Endothelial cell of umbilical vein (primary cell): ENCODE results near the gene PCBD1. TPM values are rescaled to one million over a fixed set of nuclear protein-coding genes. Genes with fewer than 3 reads are reported as not detected.

ENCODE experiments used
- BruUV-seq: library from RNA; stranded (reverse); fragments of 400-500 nt; replicated peaks from 2 replicates; lab custom pipeline; 2021; lab: Mats Ljungman, UMichigan
- CTCF ChIA-PET: fragments of 300-600, 350-600 bp; sonication (Branson Sonifier 250); formaldehyde crosslinking; loops from one replicate; lab custom pipeline; 2021; ENCODE audit warnings: antibody characterized with exemption, inconsistent platforms; lab: Charles Lee
- POLR2A ChIA-PET: fragments of 300-600, 350-600 bp; sonication (Branson Sonifier 250); formaldehyde crosslinking; loops from one replicate; lab custom pipeline; 2021; ENCODE audit warnings: antibody characterized with exemption, inconsistent platforms; lab: Charles Lee
- DNase-seq: peaks from one replicate; pipeline ENCODE4 v3.0.0-alpha.2; 2011; ENCODE audit warnings: low read depth, low spot score
- FAIRE-seq: peaks from 2 replicates; lab custom pipeline; 2011; peaks lifted over from hg19 to GRCh38; lab: Jason Lieb, UNC
- H2AFZ ChIP-seq: 2 replicates; pipeline ENCODE4 v1.6.0; 2012; ENCODE audit warnings: low read depth, low read length, control low read depth, inconsistent platforms
- H3K27ac ChIP-seq: 2 replicates; pipeline ENCODE4 v1.5.1; 2011; ENCODE audit warnings: low read depth, mild to moderate bottlenecking, control low read depth, low read length, moderate library complexity; ENCODE audit not compliant: insufficient read depth
- H3K27me3 ChIP-seq, 2 experiments: 2 replicates each; pipeline versions ENCODE4 v1.6.0 to v1.6.1; 2011; ENCODE audit warnings: low read length in 2 of 2, mixed read lengths in 1 of 2; ENCODE audit not compliant: control insufficient read depth in 2 of 2, insufficient read depth in 2 of 2
- H3K36me3 ChIP-seq, 2 experiments: 2 replicates in 1 of 2; 3 replicates in 1 of 2; pipeline ENCODE4 v1.5.1; 2011; ENCODE audit warnings: low read length in 2 of 2, mild to moderate bottlenecking in 1 of 2, moderate library complexity in 1 of 2; ENCODE audit not compliant: control insufficient read depth in 2 of 2, insufficient read depth in 2 of 2; ENCODE audit errors: extremely low read depth in 1 of 2
- H3K4me1 ChIP-seq: 3 replicates; pipeline ENCODE4 v1.5.1; 2011; ENCODE audit warnings: mild to moderate bottlenecking, low read length; ENCODE audit not compliant: control insufficient read depth, insufficient read depth; ENCODE audit errors: extremely low read depth
- H3K4me2 ChIP-seq: 2 replicates; pipeline ENCODE4 v1.6.1; 2011; ENCODE audit warnings: low read length, control low read depth, mixed read lengths; ENCODE audit not compliant: insufficient read depth
- H3K4me3 ChIP-seq, 3 experiments: fragments of 200-600 bp in 1 of 3; sonication (generic), shearing (Covaris generic) in 1 of 3; replicated peaks in 1 of 3; 2 replicates each; pipeline ENCODE4 v1.5.1; 2011 to 2016; ENCODE audit warnings: control low read depth in 3 of 3, low read length in 3 of 3, mild to moderate bottlenecking in 2 of 3, inconsistent platforms in 1 of 3, low read depth in 1 of 3, moderate library complexity in 1 of 3; ENCODE audit not compliant: insufficient read depth in 1 of 3
- H3K79me2 ChIP-seq: 2 replicates; pipeline ENCODE4 v1.6.0; 2012; ENCODE audit warnings: low read length, inconsistent platforms; ENCODE audit not compliant: control insufficient read depth, insufficient read depth
- H3K9ac ChIP-seq: replicated peaks from 2 replicates; pipeline ENCODE3; 2011; ENCODE audit warnings: low read length, control low read depth; ENCODE audit not compliant: insufficient read depth; ENCODE audit errors: extremely low read depth
- H3K9me1 ChIP-seq: replicated peaks from 3 replicates; pipeline ENCODE4 v1.6.0; 2011; ENCODE audit warnings: mild to moderate bottlenecking, low read length; ENCODE audit not compliant: control insufficient read depth, insufficient read depth; ENCODE audit errors: extremely low read depth
- H3K9me3 ChIP-seq: replicated peaks from 2 replicates; pipeline ENCODE4 v1.5.1; 2012; ENCODE audit warnings: low read length, inconsistent platforms; ENCODE audit not compliant: control insufficient read depth, insufficient read depth
- H4K20me1 ChIP-seq: replicated peaks from 2 replicates; pipeline ENCODE3; 2011; ENCODE audit warnings: mild to moderate bottlenecking, low read length; ENCODE audit not compliant: control insufficient read depth, insufficient read depth; ENCODE audit errors: extremely low read depth
- EZH2 ChIP-seq: IDR thresholded peaks from 2 replicates; pipeline ENCODE4 v1.6.1; 2012; ENCODE audit warnings: borderline replicate concordance, low read depth, mild to moderate bottlenecking, moderate library complexity, low read length, inconsistent platforms; ENCODE audit not compliant: severe bottlenecking
- FOS ChIP-seq: IDR thresholded peaks from 2 replicates; pipeline ENCODE4 v1.6.1; 2011; ENCODE audit warnings: mild to moderate bottlenecking, low read length, moderate library complexity, borderline replicate concordance; ENCODE audit not compliant: insufficient read depth
- GATA2 ChIP-seq: IDR thresholded peaks from 2 replicates; pipeline ENCODE4 v1.7.0; 2011; ENCODE audit warnings: low read depth, mild to moderate bottlenecking, moderate library complexity, mixed read lengths, low read length; ENCODE audit not compliant: insufficient read length, insufficient read depth
- JUN ChIP-seq: IDR thresholded peaks from 2 replicates; pipeline ENCODE4 v1.6.1; 2011; ENCODE audit warnings: borderline replicate concordance, low read depth; ENCODE audit not compliant: insufficient read length, insufficient read depth
- MYC ChIP-seq: IDR thresholded peaks from one replicate; pipeline ENCODE4 v1.6.1; 2011; ENCODE audit warnings: mild to moderate bottlenecking, low read depth, low read length
- POLR2A ChIP-seq: IDR thresholded peaks from 2 replicates; pipeline ENCODE4 v1.6.1; 2012; ENCODE audit warnings: low read depth, mild to moderate bottlenecking, control low read depth, low read length
- POLR2AphosphoS5 ChIP-seq: IDR thresholded peaks from 2 replicates; pipeline ENCODE4 v1.6.1; 2012; ENCODE audit warnings: low read depth, mild to moderate bottlenecking, control low read depth, low read length, moderate library complexity; ENCODE audit not compliant: insufficient read depth
- dilution Hi-C: fragments of 300-500 bp; cut with MboI; formaldehyde crosslinking; loops from one replicate; pipeline ENCODE4 v1.15.0; 2019; ENCODE audit warnings: low sequenced_read_pairs; ENCODE audit not compliant: extremely low pct_ligation_motif_present
- intact Hi-C: fragments of 100-400 bp; cut with micrococcal nuclease; formaldehyde crosslinking; loops from one replicate; pipeline ENCODE4 v1.10.0; 2022
- polyA plus RNA-seq, 4 experiments: library from polyadenylated mRNA; depleted of rRNA in 3 of 4; stranded (reverse) in 3 of 4; unstranded in 1 of 4; fragments of >200 nt; gene quantifications; 2 replicates each; pipeline versions ENCODE4 v1.2.1 to v1.2.3, GENCODE V29; 2011 to 2012; ENCODE audit warnings: missing spikeins in 1 of 4
- total RNA-seq: library from RNA; stranded (reverse); gene quantifications from 2 replicates; pipeline ENCODE4 v1.2.3, GENCODE V29; 2021
- TF ChIP-seq, protein P1 (sequence below): IDR thresholded peaks from 2 replicates; pipeline ENCODE4 v1.6.1; 2011; ENCODE audit not compliant: insufficient read depth, insufficient read length
- TF ChIP-seq, protein P2 (sequence below), 2 donors: IDR thresholded peaks; 1 replicate in 1 of 2; 2 replicates in 1 of 2; pipeline ENCODE4 v1.5.1; 2011; ENCODE audit warnings: low read length in 2 of 2, mild to moderate bottlenecking in 2 of 2, moderate library complexity in 2 of 2, control low read depth in 1 of 2, inconsistent platforms in 1 of 2, low read depth in 1 of 2; ENCODE audit not compliant: insufficient read depth in 1 of 2; ENCODE audit errors: extremely low read depth in 1 of 2

The PCBD1 gene
- total and polyA plus RNA-seq, 2 donors (not counting 3 experiments of a cell fraction or from before 2014, with no cell fraction given), result 95.7 to 113 TPM

DNA sequence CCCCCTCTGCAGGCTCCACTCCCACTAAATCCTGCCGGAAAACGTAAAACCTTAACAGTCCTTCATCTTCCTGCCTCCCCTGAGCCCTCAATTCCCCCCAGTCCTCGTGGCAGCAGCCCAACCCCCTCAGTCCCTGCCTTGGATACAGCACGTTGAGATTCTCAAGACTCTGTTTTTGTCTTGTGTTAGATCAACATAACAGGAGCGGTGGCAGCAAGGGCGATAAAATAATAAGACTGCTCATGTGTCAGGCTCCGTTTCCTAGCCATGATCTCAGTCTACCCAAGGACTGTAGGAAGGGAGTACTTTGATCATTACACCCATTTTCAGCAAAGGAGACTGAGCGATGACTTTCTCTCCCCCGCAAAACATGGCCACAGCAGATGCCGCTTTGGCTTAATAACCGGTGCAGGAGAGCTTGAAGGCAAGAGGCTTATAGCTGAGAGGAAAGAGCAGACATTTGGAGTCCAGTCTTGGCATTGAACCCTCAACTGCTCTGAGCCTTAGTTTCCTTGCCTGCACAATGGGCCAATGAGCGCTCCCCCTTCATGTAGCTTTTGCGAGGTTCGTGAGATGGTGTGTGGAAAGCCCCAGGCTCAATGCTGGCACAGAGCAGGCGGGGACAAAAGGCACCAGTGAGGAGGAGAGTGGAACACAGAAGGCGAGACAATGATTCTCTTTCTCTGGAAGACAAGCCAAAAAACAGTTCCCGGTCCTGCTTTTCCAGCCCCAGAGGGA lies 42.1 kb upstream of the PCBD1 start:
- Histone ChIP-seq H2AFZ (no peak overlapping the region), H3K4me2 (no peak overlapping the region), H3K4me3 (no peak overlapping the region), H3K9me1 (no peaks in the 10 kb centered on the region), H3K9ac (no peak overlapping the region), H3K27ac (no peak overlapping the region), H3K36me3 (no peaks in the 10 kb centered on the region), H3K27me3 (peaks cover 4 to 18% of the 10 kb centered on the region in 2 experiments), H3K4me1 (no peaks in the 10 kb centered on the region), H3K79me2 (no peaks in the 10 kb centered on the region), H3K9me3 (no peaks in the 10 kb centered on the region), H4K20me1 (no peaks in the 10 kb centered on the region)
- intact Hi-C loops (no loop called here), dilution Hi-C loops (no loop called here)
- no peak for DNase-seq
- TF ChIP-seq, protein P1, sequence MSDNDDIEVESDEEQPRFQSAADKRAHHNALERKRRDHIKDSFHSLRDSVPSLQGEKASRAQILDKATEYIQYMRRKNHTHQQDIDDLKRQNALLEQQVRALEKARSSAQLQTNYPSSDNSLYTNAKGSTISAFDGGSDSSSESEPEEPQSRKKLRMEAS, result no peak
- TF ChIP-seq EZH2 (no peak), POLR2A (no peak), POLR2AphosphoS5 (no peak), MYC (no peak), JUN (no peak), GATA2 (no peak), FOS (no peak)
- TF ChIP-seq, protein P2, sequence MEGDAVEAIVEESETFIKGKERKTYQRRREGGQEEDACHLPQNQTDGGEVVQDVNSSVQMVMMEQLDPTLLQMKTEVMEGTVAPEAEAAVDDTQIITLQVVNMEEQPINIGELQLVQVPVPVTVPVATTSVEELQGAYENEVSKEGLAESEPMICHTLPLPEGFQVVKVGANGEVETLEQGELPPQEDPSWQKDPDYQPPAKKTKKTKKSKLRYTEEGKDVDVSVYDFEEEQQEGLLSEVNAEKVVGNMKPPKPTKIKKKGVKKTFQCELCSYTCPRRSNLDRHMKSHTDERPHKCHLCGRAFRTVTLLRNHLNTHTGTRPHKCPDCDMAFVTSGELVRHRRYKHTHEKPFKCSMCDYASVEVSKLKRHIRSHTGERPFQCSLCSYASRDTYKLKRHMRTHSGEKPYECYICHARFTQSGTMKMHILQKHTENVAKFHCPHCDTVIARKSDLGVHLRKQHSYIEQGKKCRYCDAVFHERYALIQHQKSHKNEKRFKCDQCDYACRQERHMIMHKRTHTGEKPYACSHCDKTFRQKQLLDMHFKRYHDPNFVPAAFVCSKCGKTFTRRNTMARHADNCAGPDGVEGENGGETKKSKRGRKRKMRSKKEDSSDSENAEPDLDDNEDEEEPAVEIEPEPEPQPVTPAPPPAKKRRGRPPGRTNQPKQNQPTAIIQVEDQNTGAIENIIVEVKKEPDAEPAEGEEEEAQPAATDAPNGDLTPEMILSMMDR (IDR thresholded peaks at IDR 0.05; ENCODE audit: extremely low read depth in 1 of 2, insufficient read depth in 1 of 2, low read depth in 1 of 2, low read length in 2 of 2), result no peak
- CTCF ChIA-PET, result interaction anchor here (1.6 kb wide), 1 partner anchor 11 kb away, joined by 3 read pairs; no protein-coding TSS in a partner anchor
- no TSS peak for BruUV-seq
- POLR2A ChIA-PET, result no interaction called here
- no peak for FAIRE-seq
